Immature natural killer cell (primary cell): ENCODE measurements around the gene AQP9. TPM values are rescaled to one million over a fixed set of nuclear protein-coding genes. Genes with fewer than 3 reads are reported as not detected.

Experiments
- DNase-seq, 3 donors: peaks; one replicate each; pipeline ENCODE4 v3.0.0; 2022; ENCODE audit warnings: mixed read lengths in 1 of 3
- H3K27ac Mint-ChIP-seq, 6 donors: one replicate each; pipeline ENCODE4 v1.8.0; 2020; ENCODE audit warnings: mixed read lengths in 6 of 6, mild to moderate bottlenecking in 5 of 6, inconsistent platforms in 4 of 6, moderate library complexity in 3 of 6
- H3K27me3 Mint-ChIP-seq, 3 donors: one replicate each; pipeline ENCODE4 v1.8.0; 2020 to 2021; ENCODE audit warnings: low read depth in 3 of 3, mild to moderate bottlenecking in 3 of 3, mixed read lengths in 3 of 3, moderate library complexity in 3 of 3, inconsistent platforms in 1 of 3
- H3K36me3 Mint-ChIP-seq, 3 donors: one replicate each; pipeline ENCODE4 v1.8.0; 2020; ENCODE audit warnings: mixed read lengths in 3 of 3, inconsistent platforms in 2 of 3, mild to moderate bottlenecking in 2 of 3
- H3K4me1 Mint-ChIP-seq, 2 donors: one replicate each; pipeline ENCODE4 v1.8.0; 2020; ENCODE audit warnings: inconsistent platforms in 2 of 2, mild to moderate bottlenecking in 2 of 2, mixed read lengths in 2 of 2, moderate library complexity in 1 of 2
- H3K4me3 Mint-ChIP-seq, 5 donors: one replicate each; pipeline ENCODE4 v1.8.0; 2020; ENCODE audit warnings: mild to moderate bottlenecking in 5 of 5, mixed read lengths in 5 of 5, inconsistent platforms in 3 of 5, moderate library complexity in 3 of 5
- H3K9me3 Mint-ChIP-seq, 6 donors: one replicate each; pipeline ENCODE4 v1.8.0; 2020; ENCODE audit warnings: mild to moderate bottlenecking in 6 of 6, mixed read lengths in 6 of 6, inconsistent platforms in 4 of 6, moderate library complexity in 3 of 6
- polyA plus RNA-seq, 3 donors: library from polyadenylated mRNA; unstranded; fragments of 300-500 nt; fragmentation: Illumina TruSeq; gene quantifications; one replicate each; pipeline ENCODE4 v1.2.3, GENCODE V29; 2021

Gene AQP9
- polyA plus RNA-seq, 3 donors from 2014 or later = not detected

GRCh38 chr15:58233341-58233740 is 95.2 kb downstream of the AQP9 start:
- no peak overlapping the region for H3K27ac Mint-ChIP-seq
- peaks cover 4 to 11% (median 5%) of the 10 kb centered on the region in 3 donors for H3K27me3 Mint-ChIP-seq
- H3K4me3 Mint-ChIP-seq = no peak overlapping the region
- no peaks in the 10 kb centered on the region for H3K4me1 Mint-ChIP-seq
- no peaks in the 10 kb centered on the region for H3K9me3 Mint-ChIP-seq
- no peaks in the 10 kb centered on the region for H3K36me3 Mint-ChIP-seq
- no peak for DNase-seq

Other genes with a start within 250 kb of the AQP9 start
- under 1 TPM in 1 of 3 donors, not detected in 2; 0.59 TPM for gene ALDH1A2, start 72.7 kb upstream of the AQP9 start, polyA plus RNA-seq